GM21390 (cell line): ENCODE results near the gene RTN4.

Experiments
- ATAC-seq: cut with Tn5 transposase; IDR thresholded peaks from one replicate; pipeline ENCODE4 v1.9.1; 2021; ENCODE audit not compliant: unreplicated experiment

The RTN4 gene

DNA sequence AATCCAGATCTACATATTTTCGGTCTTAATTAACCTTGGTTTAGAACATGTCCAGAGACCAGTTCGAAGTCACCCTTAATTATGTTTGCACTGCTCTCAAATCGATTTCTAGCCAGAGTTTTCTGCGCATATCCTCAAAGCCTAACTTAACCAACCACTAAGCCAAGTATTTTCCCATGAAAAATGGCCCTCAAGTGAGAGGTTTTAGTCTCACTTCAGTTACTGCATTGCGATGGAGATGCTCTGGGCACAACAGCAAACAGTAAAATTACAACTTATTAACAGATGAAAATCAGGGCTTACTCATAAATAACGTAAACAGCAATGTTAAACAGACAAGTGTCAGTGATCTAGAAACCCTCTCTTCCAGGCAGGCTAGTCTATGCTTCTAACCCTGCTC lies 4.5 kb downstream of the RTN4 start:
- no peak for ATAC-seq

DNA sequence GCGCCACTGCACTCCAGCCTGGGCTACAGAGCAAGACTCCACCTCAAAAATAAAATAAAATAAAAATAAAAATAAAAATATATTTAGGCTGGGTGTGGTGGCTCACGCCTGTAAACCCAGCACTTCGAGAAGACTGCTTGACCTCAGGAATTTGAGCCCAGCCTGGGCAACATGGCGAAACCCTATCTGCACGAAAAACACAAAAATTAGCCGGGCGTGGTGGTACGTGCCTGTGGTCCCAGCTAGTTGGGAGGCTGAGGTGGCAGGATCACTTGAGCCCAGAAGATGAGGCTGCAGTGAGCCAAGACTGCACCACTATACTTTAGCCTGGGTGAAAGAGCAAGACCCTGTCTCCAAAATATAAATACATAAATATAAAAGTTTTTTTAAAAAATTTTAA lies 6.4 kb downstream of the RTN4 start:
- no peak for ATAC-seq

DNA sequence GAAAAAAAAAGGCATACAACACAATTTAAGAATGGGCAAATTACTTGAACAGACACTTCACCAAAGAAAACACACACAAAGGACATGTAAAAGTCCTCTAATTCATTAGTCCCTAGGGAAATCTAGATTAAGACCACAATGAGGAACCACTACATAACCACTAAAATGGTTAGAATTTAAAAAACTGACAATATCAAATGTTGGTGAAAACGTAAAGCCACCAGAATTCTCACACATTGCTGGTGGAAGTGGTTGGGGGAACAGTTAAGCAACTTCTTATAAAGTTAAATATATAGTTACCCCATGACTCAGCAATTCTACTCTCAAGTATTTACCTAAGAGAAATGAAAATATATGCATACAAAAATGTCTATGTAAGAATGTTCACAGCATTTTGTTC lies 11.8 kb downstream of the RTN4 start:
- ATAC-seq: no peak

DNA sequence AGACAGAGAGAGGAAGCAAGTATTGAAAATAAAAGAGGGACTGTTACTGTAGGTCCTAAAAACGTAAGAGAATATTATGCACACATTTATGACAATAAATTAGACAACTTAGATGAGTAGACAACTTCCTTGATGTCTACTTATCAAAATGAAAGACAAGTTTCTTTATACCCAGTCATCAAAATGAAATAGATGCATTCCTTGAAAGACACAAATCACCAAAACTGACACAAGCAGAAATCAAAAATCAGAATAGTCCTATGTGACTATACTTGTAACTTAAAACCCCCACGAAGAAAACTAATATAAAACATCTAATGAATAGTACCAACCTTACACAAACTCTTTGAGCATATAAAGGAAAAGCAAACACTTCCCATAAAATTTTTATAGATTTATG lies 14.5 kb downstream of the RTN4 start:
- no peak for ATAC-seq

DNA sequence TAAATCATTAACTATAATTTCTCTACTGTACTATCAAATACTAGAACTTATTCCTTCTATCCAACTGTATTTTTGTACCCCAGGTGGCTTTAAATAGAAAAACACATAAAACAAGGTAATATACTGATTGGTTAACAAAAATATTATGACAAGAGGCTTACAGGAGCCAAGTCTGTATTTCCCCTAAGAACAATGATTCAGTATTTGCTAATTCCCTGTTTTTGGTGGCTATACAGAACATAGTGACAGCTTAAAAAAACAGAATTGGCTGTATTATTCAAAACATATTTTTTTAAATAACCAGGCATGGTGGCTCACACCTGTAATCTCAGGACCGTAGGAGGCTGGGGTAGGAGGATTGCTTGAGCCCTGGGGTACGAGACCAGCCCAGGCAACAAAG lies 16.3 kb downstream of the RTN4 start:
- ATAC-seq: no peak

DNA sequence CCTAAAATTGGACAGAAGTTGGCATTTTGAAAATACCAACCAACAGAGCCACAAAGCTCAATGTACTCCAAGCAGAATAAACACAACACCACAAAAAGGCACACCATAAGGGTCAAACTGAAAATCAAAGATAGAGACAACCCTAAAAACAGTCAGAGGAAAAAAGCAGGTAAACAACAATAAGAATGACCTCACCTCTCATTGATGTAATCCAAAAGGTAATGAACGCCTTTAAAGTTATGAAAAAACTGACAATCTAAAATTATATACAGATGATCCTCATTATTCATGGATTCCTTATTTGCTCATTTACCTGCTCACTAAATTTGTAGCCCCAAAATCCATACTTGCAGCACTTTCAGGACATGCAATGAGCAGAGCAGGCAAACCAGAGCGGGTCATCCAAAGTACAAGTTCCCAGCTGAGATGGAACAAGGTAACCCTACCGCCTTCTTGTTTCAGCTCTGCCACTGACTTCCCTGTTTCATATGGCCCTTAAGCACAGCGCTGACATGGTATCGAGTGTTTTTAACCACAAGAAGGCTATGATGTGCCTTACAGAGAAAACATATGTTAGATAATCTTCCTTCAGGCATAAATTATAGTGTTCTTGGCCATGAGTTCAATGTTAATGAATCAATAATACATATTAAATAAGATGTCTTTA lies 17.0 kb downstream of the RTN4 start:
- ATAC-seq: peak; percentile 97

DNA sequence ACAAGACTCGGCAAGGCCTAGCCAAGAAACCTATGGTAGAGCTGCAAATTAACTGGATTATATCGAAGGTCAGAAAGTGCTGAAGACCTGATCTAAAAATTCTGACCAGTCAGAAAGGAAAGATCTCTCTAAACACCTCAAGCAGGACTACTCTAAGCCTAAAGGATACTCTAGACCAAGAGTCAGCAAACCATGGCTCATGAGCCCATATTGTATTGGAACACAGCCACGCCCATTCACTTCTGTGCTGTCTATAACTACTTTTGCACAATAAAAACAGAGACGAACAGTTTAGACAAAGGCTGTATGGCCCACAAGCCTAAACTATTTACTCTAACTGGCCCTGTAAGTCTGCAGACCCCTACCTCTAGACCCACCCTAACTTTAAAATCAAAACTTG lies 18.7 kb downstream of the RTN4 start:
- no peak for ATAC-seq

DNA sequence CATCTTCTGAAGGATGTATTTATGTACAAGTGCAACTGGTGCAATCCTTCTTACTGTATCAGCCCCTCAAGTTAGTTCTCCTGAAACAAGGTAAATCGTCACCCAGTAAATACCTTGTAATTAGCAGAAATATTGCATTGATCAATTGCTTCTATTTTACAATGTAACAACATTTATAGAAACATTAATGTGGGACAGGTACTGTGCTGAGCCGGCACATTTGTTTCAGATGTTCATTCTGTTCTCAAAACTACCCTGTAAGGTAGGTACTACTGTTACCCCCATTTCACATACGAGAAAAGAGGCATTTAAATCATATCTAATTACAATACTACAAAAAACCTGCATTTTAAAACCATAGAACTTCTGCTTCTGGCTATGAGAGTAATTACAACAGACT lies 19.5 kb downstream of the RTN4 start:
- ATAC-seq: no peak

DNA sequence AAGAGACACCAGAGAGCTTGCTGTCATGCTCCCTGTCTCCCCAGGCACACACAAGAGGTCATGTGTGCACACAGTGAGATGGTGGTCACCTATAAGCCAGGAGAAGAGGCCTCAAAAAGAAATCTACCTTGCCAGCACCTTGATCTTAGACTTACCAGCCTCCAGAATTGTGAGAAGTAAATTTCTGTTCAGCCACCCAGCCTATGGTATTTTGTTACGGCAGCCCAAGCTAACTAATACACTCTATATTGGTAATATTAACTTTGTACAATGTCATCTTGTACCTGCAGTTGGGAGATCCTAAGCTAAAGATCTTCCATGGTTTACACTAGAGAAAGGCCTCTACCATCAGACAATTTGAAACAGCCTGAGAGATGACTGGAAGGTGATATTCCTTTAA lies 21.2 kb downstream of the RTN4 start:
- ATAC-seq: no peak

DNA sequence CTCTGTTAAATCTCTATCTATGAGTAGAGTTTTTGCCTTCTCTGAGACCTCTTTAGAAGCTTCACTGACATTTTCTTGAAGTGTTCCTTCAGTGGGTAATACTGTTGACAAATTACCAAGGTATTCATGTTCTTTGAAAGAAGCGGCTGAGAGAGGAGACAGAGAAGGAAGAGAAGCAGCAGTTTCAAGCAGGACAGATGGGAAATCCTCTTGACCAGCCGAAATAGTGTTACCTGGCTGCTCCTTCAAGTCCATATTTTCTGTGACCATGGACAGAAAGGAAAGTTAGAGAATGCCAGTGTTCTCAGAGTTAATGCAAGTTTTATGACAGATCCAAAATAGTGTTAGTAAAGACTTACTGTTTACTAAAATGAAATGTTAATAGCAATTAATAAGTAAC lies 23.0 kb downstream of the RTN4 start:
- ATAC-seq: no peak

DNA sequence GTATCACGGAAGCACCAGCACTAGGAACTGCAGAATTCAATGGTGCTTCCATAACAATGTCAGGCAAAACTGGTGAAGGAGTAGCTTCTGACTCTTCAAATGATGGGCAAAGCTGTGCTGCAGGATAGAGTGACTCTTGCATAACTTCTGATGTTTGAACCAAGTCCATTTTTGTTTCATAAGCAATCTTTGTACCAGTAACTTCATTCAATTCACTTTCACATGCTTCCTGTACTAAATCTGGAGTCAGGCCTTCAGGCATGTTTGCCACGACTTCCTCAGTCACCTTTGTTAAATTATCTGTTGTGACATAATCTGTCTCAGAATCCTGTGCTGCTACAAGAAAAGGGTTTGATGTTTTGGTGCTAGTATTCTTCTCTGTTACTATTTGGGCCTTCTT lies 24.0 kb downstream of the RTN4 start:
- no peak for ATAC-seq

DNA sequence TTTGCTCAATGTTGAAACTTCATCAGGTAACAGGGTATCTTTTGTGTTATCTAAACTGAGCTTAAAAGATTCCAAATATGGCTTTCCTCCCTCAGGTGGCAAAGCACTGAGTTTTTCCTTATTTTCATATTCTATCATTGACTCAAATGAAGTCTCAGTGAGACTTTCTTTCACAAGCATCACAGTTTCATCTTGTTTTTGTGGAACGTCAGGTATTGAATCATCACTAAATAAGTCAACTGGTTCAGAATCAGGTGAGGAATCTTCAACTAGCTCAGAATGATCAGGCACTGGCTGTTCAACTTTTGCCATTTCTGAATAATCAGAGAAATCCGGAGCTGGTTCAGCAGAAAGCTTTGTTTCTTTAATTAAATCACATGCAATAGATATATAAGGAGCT lies 24.6 kb downstream of the RTN4 start:
- ATAC-seq: peak; percentile 46

DNA sequence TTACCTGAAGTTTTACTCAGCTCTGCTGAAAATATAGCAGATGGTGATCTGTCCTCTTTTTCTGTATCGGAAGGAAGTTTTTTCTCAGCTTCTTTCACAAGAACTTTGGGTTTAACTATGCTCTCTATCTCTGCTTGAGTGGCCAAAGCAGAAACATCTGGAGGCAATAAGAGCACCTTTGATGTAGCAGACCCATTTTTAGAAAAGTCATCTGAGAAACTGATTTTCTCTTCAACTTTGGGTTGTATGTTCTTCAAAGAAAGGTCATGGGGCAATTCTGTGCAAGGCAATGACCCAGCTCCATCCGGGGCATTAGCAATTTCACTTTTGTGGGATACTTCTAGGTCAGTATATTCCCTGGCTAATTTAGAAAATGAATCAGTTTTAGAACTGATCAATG lies 25.2 kb downstream of the RTN4 start:
- ATAC-seq: peak; percentile 53

DNA sequence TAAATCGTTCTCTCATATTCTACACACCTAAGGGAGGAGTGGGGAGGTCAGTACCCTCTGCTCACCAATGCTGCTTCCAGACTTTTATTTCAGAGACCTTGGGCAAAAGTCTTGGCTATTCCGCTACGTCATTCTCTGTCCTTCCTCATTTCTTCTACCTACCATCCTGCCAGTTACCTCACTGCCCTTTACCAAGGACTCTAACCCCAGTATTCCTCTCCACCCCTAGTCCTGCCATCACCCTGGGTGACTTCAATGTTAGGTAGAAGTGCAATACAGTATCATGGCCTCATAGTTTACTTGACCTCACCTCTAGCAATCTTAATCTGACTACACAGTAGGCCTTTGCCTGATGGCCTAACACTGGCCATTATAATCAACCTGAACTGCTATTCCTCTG lies 27.8 kb downstream of the RTN4 start:
- no peak for ATAC-seq

DNA sequence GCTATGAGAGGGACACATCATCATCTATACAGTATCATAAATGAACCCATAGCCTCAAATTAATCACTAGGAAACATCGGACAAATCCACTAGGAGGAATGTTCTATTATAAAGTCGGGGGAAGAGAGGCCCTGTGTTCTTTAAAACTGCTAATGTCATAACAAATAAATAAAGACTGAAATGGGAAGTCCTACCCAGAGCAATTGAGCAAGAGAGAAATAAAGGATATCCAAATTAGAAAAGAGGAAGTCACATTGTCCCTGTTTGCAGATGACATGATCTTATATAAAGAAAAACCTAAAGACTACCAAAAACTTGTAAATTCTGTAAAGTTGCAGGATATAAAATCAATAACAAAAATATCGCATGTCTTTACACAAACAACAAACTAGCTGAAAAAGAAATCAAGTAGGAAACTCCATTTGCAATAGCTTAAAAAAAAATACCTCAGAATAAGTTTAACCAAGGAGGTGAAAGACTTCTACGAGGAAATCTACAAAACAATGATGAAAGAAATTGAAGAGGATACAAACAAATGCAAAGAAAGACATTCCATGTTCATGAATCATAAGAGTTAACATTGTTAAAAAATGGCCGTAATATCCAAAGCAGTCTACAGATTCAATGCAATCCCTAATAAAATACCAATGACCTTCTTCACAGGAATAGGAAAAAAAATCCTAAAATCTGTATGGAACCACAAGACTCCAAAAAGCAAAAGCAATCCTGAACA lies 30.6 kb downstream of the RTN4 start:
- no peak for ATAC-seq

DNA sequence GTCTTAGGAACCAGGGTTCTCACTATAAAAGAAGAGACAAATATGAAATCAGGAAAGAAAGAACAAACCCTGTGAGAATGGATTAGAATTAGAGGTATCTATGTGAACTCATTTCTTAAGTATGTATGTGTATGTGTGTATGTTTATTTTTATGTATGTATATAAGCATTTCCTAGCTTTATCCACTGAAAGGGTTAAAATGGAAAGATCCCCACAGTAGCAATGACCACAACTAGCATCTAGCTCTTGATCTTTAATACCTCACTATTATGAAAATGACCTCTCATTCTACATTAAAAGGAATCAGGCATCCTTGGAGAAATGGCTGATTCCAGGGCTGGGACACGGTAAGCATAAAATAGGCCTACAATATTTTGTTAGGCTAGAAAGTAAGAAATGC lies 31.6 kb downstream of the RTN4 start:
- ATAC-seq: no peak

DNA sequence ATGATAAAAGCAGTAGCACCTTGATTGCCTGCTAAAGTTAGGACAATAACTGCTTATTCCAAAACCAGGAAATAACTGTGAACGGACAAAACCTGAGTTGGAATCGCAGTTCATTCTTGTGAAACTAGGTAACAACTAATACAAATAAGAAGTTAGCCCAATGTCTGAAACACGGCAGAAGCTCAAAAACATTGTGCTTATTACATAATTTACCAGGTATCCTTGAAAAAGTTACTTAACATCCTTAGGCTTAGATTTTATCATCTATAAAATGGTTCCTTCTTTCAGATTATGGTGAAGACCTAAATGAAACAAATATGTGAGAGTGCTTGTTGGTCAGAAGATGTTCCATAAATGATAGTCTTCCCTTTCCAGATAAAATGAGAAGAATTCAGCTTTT lies 32.4 kb downstream of the RTN4 start:
- ATAC-seq: no peak

DNA sequence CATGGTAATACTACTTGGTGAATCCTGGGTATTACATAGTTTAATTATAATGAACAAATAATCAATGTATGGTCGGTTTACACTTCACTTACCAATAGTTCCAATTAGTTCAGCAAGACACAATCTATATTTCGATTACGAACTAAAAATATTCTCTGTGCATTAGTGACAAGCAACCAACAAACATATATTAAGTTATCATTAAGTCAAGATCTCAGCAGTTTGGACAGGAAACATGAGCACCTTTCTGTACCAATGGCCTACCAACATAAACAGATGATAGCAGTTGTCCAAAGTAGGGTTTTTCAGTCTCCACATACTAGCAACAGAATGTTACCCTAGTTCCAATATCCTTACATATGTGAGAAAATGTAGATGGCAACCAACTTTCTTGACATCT lies 32.8 kb downstream of the RTN4 start:
- no peak for ATAC-seq

DNA sequence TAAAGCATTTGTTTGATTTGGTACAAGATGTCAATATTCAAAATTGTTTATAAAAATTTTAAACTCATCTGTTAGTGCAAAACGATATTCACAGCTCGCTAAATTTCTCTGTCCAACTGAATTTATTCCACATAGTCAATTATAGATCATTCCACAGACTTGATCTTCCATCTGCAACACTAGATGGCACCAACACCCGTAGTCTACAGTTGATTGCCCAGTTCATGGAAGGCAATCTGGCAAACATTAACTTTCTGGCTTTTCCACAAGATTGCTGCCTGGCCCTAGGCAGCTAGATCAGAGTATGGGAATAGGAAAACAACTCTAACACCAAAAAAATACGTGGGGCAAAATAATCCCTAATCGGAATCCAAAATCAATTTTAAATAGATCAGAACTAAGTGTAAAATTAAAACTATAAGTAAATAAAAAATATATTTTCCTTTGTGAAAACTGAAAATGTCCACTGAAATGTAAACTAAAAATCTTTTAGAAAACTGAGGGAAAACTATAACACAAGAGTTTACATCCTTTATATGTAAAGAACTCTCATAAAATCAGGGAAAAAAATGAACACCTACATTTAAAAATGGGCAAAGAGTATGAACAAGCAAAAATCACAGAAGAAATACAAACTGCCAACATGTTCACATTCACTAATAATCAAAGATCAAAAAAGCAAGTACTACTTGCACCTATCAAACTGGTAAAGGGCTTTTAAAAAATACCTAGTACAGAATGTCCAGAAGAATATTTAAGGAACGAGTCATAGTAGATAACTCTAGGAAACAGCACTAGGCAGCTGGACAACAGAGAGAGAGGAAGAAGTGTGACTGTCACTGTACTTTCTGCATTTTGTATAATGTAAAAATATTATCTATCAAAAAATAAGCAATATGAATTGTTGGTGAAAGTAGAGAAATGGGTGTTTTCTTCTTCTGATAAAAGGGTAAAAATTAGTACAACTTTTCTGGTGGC lies 35.0 kb downstream of the RTN4 start:
- ATAC-seq: no peak

DNA sequence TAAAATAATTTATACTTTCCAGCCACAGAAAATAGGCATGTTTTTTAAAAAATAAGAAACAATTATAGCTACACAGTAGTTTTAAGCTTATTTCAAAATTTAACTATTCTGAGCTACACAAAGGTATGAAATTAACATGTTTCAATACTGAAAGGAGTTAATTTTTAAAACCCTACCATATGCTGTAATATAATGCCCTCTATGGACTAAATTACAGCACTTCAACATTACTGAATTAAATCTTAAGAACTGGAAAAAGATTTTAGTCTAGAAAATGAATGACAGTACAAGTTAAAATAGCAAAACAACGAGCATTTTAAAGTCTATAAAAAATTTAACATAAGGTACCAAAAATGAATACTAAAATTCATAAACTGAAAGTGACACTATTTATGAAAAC lies 36.3 kb downstream of the RTN4 start:
- ATAC-seq: no peak

DNA sequence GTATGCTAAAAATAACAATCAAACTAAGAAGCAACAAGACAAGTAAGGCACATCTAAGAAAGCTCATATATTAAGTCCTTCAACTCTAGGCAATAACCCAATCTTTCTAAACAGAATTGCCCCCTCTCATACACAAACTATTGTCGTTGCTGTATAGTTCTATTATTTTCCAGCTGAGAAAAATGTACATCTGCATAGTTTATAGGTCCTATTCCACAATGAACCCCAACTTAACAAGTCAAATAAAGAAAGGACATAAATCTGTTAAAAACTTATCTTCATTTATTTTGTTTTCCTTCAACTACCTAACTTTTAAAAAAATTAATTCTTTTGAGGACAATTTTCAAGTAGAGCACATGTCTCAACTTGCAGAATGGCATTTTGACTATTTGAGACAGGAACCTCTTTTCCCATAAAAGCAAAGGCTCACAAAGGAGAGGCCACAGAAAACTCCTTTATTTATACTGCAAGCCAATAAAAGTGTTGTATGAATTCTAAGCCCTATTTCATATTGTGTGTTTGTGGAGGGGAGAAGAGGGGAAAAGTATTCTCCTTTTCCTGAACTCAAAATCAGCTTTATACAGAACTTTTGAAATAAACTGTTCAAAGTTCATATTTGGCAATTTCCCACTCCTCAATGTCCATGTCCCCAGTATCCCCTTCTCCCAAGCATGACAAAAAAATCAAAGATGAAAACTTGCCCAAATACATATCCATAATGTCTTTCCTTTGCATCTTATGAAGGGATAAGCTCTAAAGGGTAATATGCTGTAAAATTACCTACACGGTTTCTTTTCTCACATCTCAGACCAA lies 37.4 kb downstream of the RTN4 start:
- no peak for ATAC-seq
